Tibial artery (tissue), 4 donors: ENCODE measurements around the gene EGFLAM.

ENCODE experiments used
- DNase-seq, 2 donors: peaks; one replicate each; pipeline ENCODE4 v3.0.0-alpha.2; 2019
- H3K27ac ChIP-seq, 2 donors: fragments of 200-600 bp; sonication (generic) in 1 of 2; 1 replicate in 1 of 2; 2 replicates in 1 of 2; pipeline ENCODE4 v1.5.1; 2018 to 2019; ENCODE audit warnings: mild to moderate bottlenecking in 1 of 2
- H3K27me3 ChIP-seq, 2 donors: fragments of 200-600 bp; sonication (generic) in 1 of 2; one replicate each; pipeline versions ENCODE4 v1.5.1 to v1.6.0; 2016 to 2019
- H3K36me3 ChIP-seq, 3 donors: fragments of 200-600 bp; sonication (generic) in 2 of 3; one replicate each; pipeline ENCODE4 v1.5.1; 2016 to 2019; ENCODE audit warnings: mild to moderate bottlenecking in 2 of 3
- H3K4me1 ChIP-seq, 4 donors: fragments of 200-600 bp; sonication (generic) in 2 of 4; 1 replicate in 3 of 4; 2 replicates in 1 of 4; pipeline ENCODE4 v1.5.1; 2016 to 2019
- H3K4me3 ChIP-seq, 2 donors: fragments of 200-600 bp; sonication (generic) in 1 of 2; 1 replicate in 1 of 2; 2 replicates in 1 of 2; pipeline ENCODE4 v1.5.1; 2018 to 2019; ENCODE audit warnings: mild to moderate bottlenecking in 2 of 2
- H3K9me3 ChIP-seq, 3 donors: fragments of 200-600 bp; sonication (generic) in 1 of 3; one replicate each; pipeline ENCODE4 v1.5.1; 2016 to 2019
- CTCF ChIP-seq, 2 experiments: fragments of 200-600 bp in 1 of 2; fragments of 450-650 bp in 1 of 2; IDR thresholded peaks; one replicate each; pipeline ENCODE4 v1.5.1; 2017 to 2019; ENCODE audit warnings: antibody characterized with exemption in 2 of 2, mild to moderate bottlenecking in 1 of 2, moderate library complexity in 1 of 2
- intact Hi-C: fragments of 100-400 bp; cut with DNase I; formaldehyde crosslinking; loops from one replicate; pipeline ENCODE4 v1.15.0; 2023; ENCODE audit warnings: low total_unique reads

Gene EGFLAM

GRCh38 chr5:38381361-38381760 is 123.0 kb downstream of the EGFLAM start:
- H3K4me3 ChIP-seq, result no peak overlapping the region
- H3K27me3 ChIP-seq, result peaks cover 0 to 4% of the 10 kb centered on the region in 2 donors
- no peaks in the 10 kb centered on the region for H3K4me1 ChIP-seq
- DNase-seq, result no peak
- H3K27ac ChIP-seq, result no peak overlapping the region
- no peaks in the 10 kb centered on the region for H3K9me3 ChIP-seq
- no peak for TF ChIP-seq CTCF (IDR thresholded peaks at IDR 0.05)
- intact Hi-C loops, result no loop called here
- H3K36me3 ChIP-seq, result no peaks in the 10 kb centered on the region

- Histone ChIP-seq H3K27ac (no peak overlapping the region), H3K9me3 (no peaks in the 10 kb centered on the region), H3K4me3 (no peak overlapping the region), H3K27me3 (peaks cover 0 to 4% of the 10 kb centered on the region in 2 donors), H3K4me1 (no peaks in the 10 kb centered on the region), H3K36me3 (no peaks in the 10 kb centered on the region)
- peak; percentile 71 to 83 for TF ChIP-seq CTCF (IDR thresholded peaks at IDR 0.05)
- DNase-seq, result peak; percentile 62 to 78
- intact Hi-C loops, result no loop called here
Observed at GRCh38 chr5:38382898-38383297, 124.5 kb downstream of the EGFLAM start.

- no peaks in the 10 kb centered on the region for H3K9me3 ChIP-seq
- no peak for DNase-seq
- H3K4me1 ChIP-seq, result no peaks in the 10 kb centered on the region
- intact Hi-C loops, result no loop called here
- H3K36me3 ChIP-seq, result no peaks in the 10 kb centered on the region
- no peak overlapping the region for H3K4me3 ChIP-seq
- H3K27me3 ChIP-seq, result peaks cover 0 to 4% of the 10 kb centered on the region in 2 donors
- no peak overlapping the region for H3K27ac ChIP-seq
- no peak for TF ChIP-seq CTCF (IDR thresholded peaks at IDR 0.05)
Observed at GRCh38 chr5:38383701-38384100, 125.3 kb downstream of the EGFLAM start.

GRCh38 chr5:38384396-38384795 is 126.0 kb downstream of the EGFLAM start:
- no peak overlapping the region for H3K4me3 ChIP-seq
- DNase-seq, result no peak
- TF ChIP-seq CTCF (IDR thresholded peaks at IDR 0.05), result no peak
- no peak overlapping the region for H3K27ac ChIP-seq
- no peaks in the 10 kb centered on the region for H3K4me1 ChIP-seq
- no peaks in the 10 kb centered on the region for H3K36me3 ChIP-seq
- H3K9me3 ChIP-seq, result no peaks in the 10 kb centered on the region
- intact Hi-C loops, result no loop called here
- no peaks in the 10 kb centered on the region for H3K27me3 ChIP-seq

- Histone ChIP-seq H3K9me3 (no peaks in the 10 kb centered on the region), H3K4me3 (no peak overlapping the region), H3K4me1 (no peaks in the 10 kb centered on the region), H3K36me3 (no peaks in the 10 kb centered on the region), H3K27ac (no peak overlapping the region), H3K27me3 (no peaks in the 10 kb centered on the region)
- TF ChIP-seq CTCF (IDR thresholded peaks at IDR 0.05), result no peak
- intact Hi-C loops, result loop anchor here (5.0 kb wide), 1 partner anchor 420 kb away; no protein-coding TSS in a partner anchor
- DNase-seq, result no peak
Observed at GRCh38 chr5:38387161-38387560, 128.8 kb downstream of the EGFLAM start.

GRCh38 chr5:38393636-38394035 is 135.3 kb downstream of the EGFLAM start:
- no peaks in the 10 kb centered on the region for H3K9me3 ChIP-seq
- H3K27ac ChIP-seq, result no peak overlapping the region
- H3K4me3 ChIP-seq, result no peak overlapping the region
- no peaks in the 10 kb centered on the region for H3K4me1 ChIP-seq
- no peaks in the 10 kb centered on the region for H3K36me3 ChIP-seq
- no peaks in the 10 kb centered on the region for H3K27me3 ChIP-seq
- no peak for TF ChIP-seq CTCF (IDR thresholded peaks at IDR 0.05)
- intact Hi-C loops, result no loop called here
- no peak for DNase-seq
